ENCODE results near the gene LHB.
"Not testable (repeated sequence)": the region's sequence is repeated elsewhere in the genome, so short reads cannot be mapped to it uniquely, and the experiment has no call there.

DNA sequence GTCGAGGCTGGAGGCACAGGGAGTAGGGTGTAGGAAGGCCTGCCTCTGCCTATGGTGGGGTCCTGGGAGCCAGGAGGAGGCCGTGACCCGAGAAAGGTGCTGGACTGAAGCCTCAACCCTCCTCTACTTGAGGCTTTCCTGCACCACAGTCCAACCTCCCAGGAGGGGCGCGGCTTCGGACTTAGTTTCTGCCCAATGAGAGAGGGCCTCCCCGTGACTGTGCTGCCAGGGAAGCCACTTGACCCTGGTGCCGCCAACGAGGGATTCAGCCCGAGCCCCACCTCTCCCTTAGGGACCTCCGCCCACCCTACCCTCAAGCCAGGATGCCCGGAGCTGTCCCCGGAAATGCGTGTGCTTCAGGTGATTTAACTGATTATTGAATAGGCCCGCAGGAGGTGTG is 7.3 kb upstream of the LHB start, which contains the start of gene CGB3:
- TF ChIP-seq POLR2A (IDR thresholded peaks at IDR 0.05; ENCODE audit: low read depth, low read length); POLR2AphosphoS5 (IDR thresholded peaks at IDR 0.05; ENCODE audit: low read depth, low read length); TAF1 (IDR thresholded peaks at IDR 0.05; ENCODE audit: borderline replicate concordance, low read depth, low read length): not testable (repeated sequence)

All from GM12892 (cell line).